GM18907 (cell line): ENCODE data around the gene FAM83D.
A peak's percentile ranks its signal among the peaks of the same experiment; 100 is the strongest.

Source experiments
- ATAC-seq: cut with Tn5 transposase; IDR thresholded peaks from one replicate; pipeline ENCODE4 v1.9.1; 2021; ENCODE audit warnings: mild to moderate bottlenecking, moderate library complexity; ENCODE audit not compliant: unreplicated experiment

The FAM83D gene

GRCh38 chr20:38894091-38894847 lies 31.9 kb upstream of the FAM83D start:
- ATAC-seq, result no peak

GRCh38 chr20:38895098-38895949 lies 30.9 kb upstream of the FAM83D start:
- ATAC-seq, result no peak

- ATAC-seq, result no peak
Observed at GRCh38 chr20:38896009-38896594, 30.1 kb upstream of the FAM83D start.

GRCh38 chr20:38897267-38897666 lies 28.9 kb upstream of the FAM83D start:
- no peak for ATAC-seq

- no peak for ATAC-seq
Observed at GRCh38 chr20:38900606-38901005, 25.6 kb upstream of the FAM83D start.

GRCh38 chr20:38902601-38903000 lies 23.6 kb upstream of the FAM83D start:
- ATAC-seq, result no peak

- no peak for ATAC-seq
Observed at GRCh38 chr20:38903335-38903734, 22.9 kb upstream of the FAM83D start.

GRCh38 chr20:38905375-38905774 lies 20.8 kb upstream of the FAM83D start:
- ATAC-seq, result no peak

- ATAC-seq, result no peak
Observed at GRCh38 chr20:38907918-38908677, 18.1 kb upstream of the FAM83D start.

- ATAC-seq, result no peak
Observed at GRCh38 chr20:38915355-38915754, 10.9 kb upstream of the FAM83D start.

- ATAC-seq, result no peak
Observed at GRCh38 chr20:38917657-38918056, 8.6 kb upstream of the FAM83D start.

- no peak for ATAC-seq
Observed at GRCh38 chr20:38918172-38918571, 8.0 kb upstream of the FAM83D start.

GRCh38 chr20:38919683-38920082 lies 6.5 kb upstream of the FAM83D start:
- ATAC-seq, result no peak

GRCh38 chr20:38920411-38920810 lies 5.8 kb upstream of the FAM83D start:
- ATAC-seq, result no peak

- ATAC-seq, result no peak
Observed at GRCh38 chr20:38920851-38921250, 5.4 kb upstream of the FAM83D start.

- ATAC-seq, result no peak
Observed at GRCh38 chr20:38924718-38925117, 1.5 kb upstream of the FAM83D start.

- peak; percentile 14 for ATAC-seq
Observed at GRCh38 chr20:38926934-38927616, 858 bp downstream of the FAM83D start.

- no peak for ATAC-seq
Observed at GRCh38 chr20:38927902-38928578, 1.8 kb downstream of the FAM83D start.

- no peak for ATAC-seq
Observed at GRCh38 chr20:38930242-38930569, 4.0 kb downstream of the FAM83D start.

GRCh38 chr20:38931984-38932383 lies 5.8 kb downstream of the FAM83D start:
- no peak for ATAC-seq
